Transverse colon (tissue), 4 donors: ENCODE measurements around the gene STAU1. TPM values are rescaled to one million over a fixed set of nuclear protein-coding genes. Genes with fewer than 3 reads are reported as not detected.
"Not testable (repeated sequence)": the region's sequence is repeated elsewhere in the genome, so short reads cannot be mapped to it uniquely, and the experiment has no call there.

Experiments used
- DNase-seq: peaks from one replicate; pipeline ENCODE4 v3.0.0-alpha.2; 2019
- H3K27ac ChIP-seq, 4 donors: fragments of 200-600 bp; sonication (generic); 2 replicates each; pipeline ENCODE4 v1.5.1; 2016 to 2018; ENCODE audit warnings: inconsistent platforms in 4 of 4
- H3K27me3 ChIP-seq: fragments of 200-600 bp; sonication (generic); 2 replicates; pipeline ENCODE4 v1.5.1; 2017; ENCODE audit warnings: inconsistent platforms
- H3K36me3 ChIP-seq, 4 donors: fragments of 200-600 bp; sonication (generic); 2 replicates each; pipeline ENCODE4 v1.5.1; 2017 to 2019; ENCODE audit warnings: inconsistent platforms in 4 of 4
- H3K4me1 ChIP-seq, 4 donors: fragments of 200-600 bp; sonication (generic); 2 replicates each; pipeline ENCODE4 v1.5.1; 2017 to 2020; ENCODE audit warnings: inconsistent platforms in 4 of 4
- H3K4me3 ChIP-seq, 4 donors: fragments of 200-600 bp; sonication (generic); 1 replicate in 1 of 4; 2 replicates in 3 of 4; pipeline versions ENCODE4 v1.5.1 to v1.6.1; 2017 to 2019; ENCODE audit warnings: inconsistent platforms in 4 of 4
- H3K9me3 ChIP-seq, 2 donors: fragments of 200-600 bp; sonication (generic); 2 replicates each; pipeline ENCODE4 v1.5.1; 2017 to 2019; ENCODE audit warnings: inconsistent platforms in 2 of 2
- CTCF ChIP-seq, 5 experiments: fragments of 200-600 bp in 3 of 5; fragments of 450-650 bp in 2 of 5; sonication (generic) in 3 of 5; IDR thresholded peaks; 1 replicate in 2 of 5; 2 replicates in 3 of 5; pipeline ENCODE4 v1.5.1; 2016 to 2017; ENCODE audit warnings: antibody characterized with exemption in 5 of 5, inconsistent platforms in 3 of 5, mild to moderate bottlenecking in 2 of 5, moderate library complexity in 1 of 5
- EP300 ChIP-seq: sonication (generic); formaldehyde crosslinking; IDR thresholded peaks from one replicate; pipeline ENCODE4 v1.6.1; 2017; ENCODE audit warnings: antibody characterized with exemption, low read depth
- POLR2A ChIP-seq: fragments of 450-650 bp; IDR thresholded peaks from one replicate; pipeline ENCODE4 v1.6.1; 2016; ENCODE audit warnings: antibody characterized with exemption, mild to moderate bottlenecking, moderate library complexity
- POLR2AphosphoS5 ChIP-seq, 3 donors: sonication (generic); formaldehyde crosslinking; IDR thresholded peaks; one replicate each; pipeline ENCODE4 v1.6.1; 2016; ENCODE audit warnings: antibody characterized with exemption in 3 of 3
- WGBS, 2 donors: methylation state at CpG; one replicate each; pipeline ENCODE4 v1.1.5; 2018; ENCODE audit warnings: low coverage in 1 of 2; 5-methylcytosine and 5-hydroxymethylcytosine counted together
- in situ Hi-C, 4 donors: fragments of 200-750 bp; cut with MboI; loops; one replicate each; pipeline versions ENCODE4 v1.15.0 to v1.15.1; 2017; ENCODE audit warnings: low sequenced_read_pairs in 3 of 4, low pct_ligation_motif_present in 1 of 4, low pct_unique_long_range_greater_than_20kb in 1 of 4
- intact Hi-C: fragments of 100-400 bp; cut with DNase I; formaldehyde crosslinking; loops from one replicate; pipeline ENCODE4 v1.15.1; 2023; ENCODE audit warnings: low total_unique reads
- total RNA-seq, 4 donors: library from RNA; depleted of rRNA; stranded (reverse); fragments of >200 nt; gene quantifications; one replicate each; pipeline ENCODE4 v1.1.0, GENCODE V29; 2016

STAU1 gene
- total RNA-seq, 4 donors from 2014 or later = 66.7 to 79.7 (median 73.3) TPM

GRCh38 chr20:49187330-49187850, 744 bp downstream of the STAU1 start:
- TF ChIP-seq POLR2A (no peak), CTCF (IDR thresholded peaks at IDR 0.05) (no peak), EP300 (no peak), POLR2AphosphoS5 (IDR thresholded peaks at IDR 0.05) (no peak)
- Histone ChIP-seq H3K36me3 (no peaks in the 10 kb centered on the region), H3K27ac (peak overlapping the region; percentile 94 to 98 (median 97)), H3K4me1 (peaks cover 6 to 37% (median 13%) of the 10 kb centered on the region in 4 donors), H3K27me3 (no peaks in the 10 kb centered on the region), H3K4me3 (peak overlapping the region; percentile 87 to 97 (median 96)), H3K9me3 (no peaks in the 10 kb centered on the region)
- DNase-seq = peak; percentile 23
- WGBS, 2 donors = 1% methylated on average over 23 of the region's 29 CpGs; no CpG with 5 or more reads in 1 of the 2 donors
- in situ Hi-C loops (no loop called here), intact Hi-C loops (no loop called here)

- Histone ChIP-seq H3K36me3 (no peaks in the 10 kb centered on the region), H3K27me3 (no peaks in the 10 kb centered on the region), H3K4me1 (peaks cover 11 to 44% (median 16%) of the 10 kb centered on the region in 4 donors), H3K4me3 (peak overlapping the region; percentile 87 to 97 (median 96)), H3K9me3 (no peaks in the 10 kb centered on the region), H3K27ac (peak overlapping the region; percentile 94 to 98 (median 97))
- in situ Hi-C loops = no loop called here
- WGBS, 2 donors = 0% methylated on average over 14 to 19 of the region's 19 CpGs
- peak; percentile 77 for DNase-seq
- TF ChIP-seq POLR2AphosphoS5 (IDR thresholded peaks at IDR 0.05) (peak; percentile 34 to 63 (median 44)), POLR2A (peak; percentile 58), CTCF (IDR thresholded peaks at IDR 0.05) (no peak), EP300 (no peak)
- intact Hi-C loops = no loop called here
These were observed 1.4 kb downstream of the STAU1 start for GRCh38 chr20:49186535-49187329.

GRCh38 chr20:49185071-49185761, 2.9 kb downstream of the STAU1 start:
- no peaks in the 10 kb centered on the region for H3K27me3 ChIP-seq
- in situ Hi-C loops = no loop called here
- H3K9me3 ChIP-seq = no peaks in the 10 kb centered on the region
- TF ChIP-seq EP300 = no peak
- no peak for TF ChIP-seq CTCF (IDR thresholded peaks at IDR 0.05)
- no peak for TF ChIP-seq POLR2A
- no peak for TF ChIP-seq POLR2AphosphoS5 (IDR thresholded peaks at IDR 0.05)
- intact Hi-C loops = no loop called here
- H3K4me1 ChIP-seq = peaks cover 15 to 58% (median 29%) of the 10 kb centered on the region in 4 donors
- no peak overlapping the region for H3K27ac ChIP-seq
- no peak for DNase-seq
- H3K4me3 ChIP-seq = no peak overlapping the region
- WGBS, 2 donors = 61 to 66% methylated on average over 6 of the region's 6 CpGs
- H3K36me3 ChIP-seq = no peaks in the 10 kb centered on the region

- no peak for TF ChIP-seq CTCF (IDR thresholded peaks at IDR 0.05)
- TF ChIP-seq POLR2AphosphoS5 (IDR thresholded peaks at IDR 0.05) = no peak
- no peak for TF ChIP-seq EP300
- Histone ChIP-seq H3K36me3 (no peaks in the 10 kb centered on the region), H3K4me3 (no peak overlapping the region), H3K4me1 (peaks cover 19 to 63% (median 34%) of the 10 kb centered on the region in 4 donors), H3K27me3 (no peaks in the 10 kb centered on the region), H3K27ac (no peak overlapping the region), H3K9me3 (no peaks in the 10 kb centered on the region)
- no peak for DNase-seq
- in situ Hi-C loops (no loop called here), intact Hi-C loops (no loop called here)
- 55 to 69% methylated on average over 3 of the region's 3 CpGs for WGBS, 2 donors
These were observed 3.5 kb downstream of the STAU1 start for GRCh38 chr20:49184691-49185070.

- WGBS, 2 donors = 79 to 87% methylated on average over 2 to 5 of the region's 5 CpGs
- H3K27me3 ChIP-seq, H3K36me3 ChIP-seq, DNase-seq, in situ Hi-C loops, intact Hi-C loops, H3K4me3 ChIP-seq, H3K9me3 ChIP-seq, H3K27ac ChIP-seq: not testable (repeated sequence)
- peaks cover 22 to 69% (median 40%) of the 10 kb centered on the region in 4 donors for H3K4me1 ChIP-seq
These were observed 4.0 kb downstream of the STAU1 start for GRCh38 chr20:49184084-49184501.
